ENCODE data around the gene KLHL42.
A peak's percentile ranks its signal among the peaks of the same experiment; 100 is the strongest.
"Not testable (repeated sequence)": the region's sequence is repeated elsewhere in the genome, so short reads cannot be mapped to it uniquely, and the experiment has no call there.

The KLHL42 gene, protein sequence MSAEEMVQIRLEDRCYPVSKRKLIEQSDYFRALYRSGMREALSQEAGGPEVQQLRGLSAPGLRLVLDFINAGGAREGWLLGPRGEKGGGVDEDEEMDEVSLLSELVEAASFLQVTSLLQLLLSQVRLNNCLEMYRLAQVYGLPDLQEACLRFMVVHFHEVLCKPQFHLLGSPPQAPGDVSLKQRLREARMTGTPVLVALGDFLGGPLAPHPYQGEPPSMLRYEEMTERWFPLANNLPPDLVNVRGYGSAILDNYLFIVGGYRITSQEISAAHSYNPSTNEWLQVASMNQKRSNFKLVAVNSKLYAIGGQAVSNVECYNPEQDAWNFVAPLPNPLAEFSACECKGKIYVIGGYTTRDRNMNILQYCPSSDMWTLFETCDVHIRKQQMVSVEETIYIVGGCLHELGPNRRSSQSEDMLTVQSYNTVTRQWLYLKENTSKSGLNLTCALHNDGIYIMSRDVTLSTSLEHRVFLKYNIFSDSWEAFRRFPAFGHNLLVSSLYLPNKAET

GRCh38 chr12:27779920-27780611 lies at the start of gene KLHL42, which contains the start of gene MANSC4:
TSS of gene KLHL42 (plus strand) at chr12:27780233. CDS start at chr12:27780331, 98 bp downstream.
TSS of gene MANSC4 (minus strand) at chr12:27780236. CDS start at chr12:27771276, 8,960 bp downstream.
- peak within 1 kb of the TSS; percentile 70 to 76 for H3K4me3 ChIP-seq (replicated peaks in 1 of 2; ENCODE audit: low read depth in 2 of 2, low read length in 2 of 2)
- TF ChIP-seq CTCF (IDR thresholded peaks at IDR 0.05; ENCODE audit: low read depth, low read length), result no peak
- peak; percentile 65 to 83 for DNase-seq (ENCODE audit: low read depth in 2 of 2)

DNA sequence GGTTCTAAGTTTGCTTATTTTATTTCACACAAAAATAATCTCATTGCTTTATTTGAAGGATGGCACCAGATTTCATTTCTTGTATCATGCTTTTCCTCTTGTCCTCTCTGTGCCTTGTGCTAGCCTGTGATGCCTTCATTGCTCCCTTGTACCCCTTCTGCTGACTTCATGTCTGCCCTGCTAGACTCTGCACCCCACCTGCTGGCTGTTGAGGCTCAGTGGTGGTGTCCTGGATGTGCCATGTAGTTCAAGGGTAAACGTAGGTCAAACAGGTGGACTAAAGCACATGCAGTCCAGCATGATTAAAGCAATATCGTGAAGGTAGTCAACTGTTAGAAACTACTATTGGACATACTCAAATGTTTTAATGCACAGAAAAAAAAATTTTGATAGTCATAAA lies 47.8 kb upstream of the KLHL42 start:
- no peak overlapping the region for H3K4me3 ChIP-seq (replicated peaks in 1 of 2; ENCODE audit: low read depth in 2 of 2, low read length in 2 of 2)
- DNase-seq (ENCODE audit: low read depth in 2 of 2), result peak in 1 of 2 donors; percentile 22

GRCh38 chr12:27733052-27733656 lies 46.9 kb upstream of the KLHL42 start:
- peak; percentile 91 for TF ChIP-seq CTCF (IDR thresholded peaks at IDR 0.05; ENCODE audit: low read depth, low read length)
- no peak overlapping the region for H3K4me3 ChIP-seq (replicated peaks in 1 of 2; ENCODE audit: low read depth in 2 of 2, low read length in 2 of 2)
- DNase-seq (ENCODE audit: low read depth in 2 of 2), result peak; percentile 60 to 66

More for the DNA sequence above, 47.8 kb upstream of the KLHL42 start:
- peak; percentile 40 for TF ChIP-seq CTCF (IDR thresholded peaks at IDR 0.05; ENCODE audit: low read depth, low read length)

- TF ChIP-seq CTCF (IDR thresholded peaks at IDR 0.05; ENCODE audit: low read depth, low read length), result no peak
- peak; percentile 15 to 19 for DNase-seq (ENCODE audit: low read depth in 2 of 2)
- H3K4me3 ChIP-seq (replicated peaks in 1 of 2; ENCODE audit: low read depth in 2 of 2, low read length in 2 of 2), result no peak overlapping the region
These were observed 46.2 kb upstream of the KLHL42 start for GRCh38 chr12:27733791-27734190.

GRCh38 chr12:27734321-27734720 lies 45.7 kb upstream of the KLHL42 start:
- not testable (repeated sequence) for DNase-seq (ENCODE audit: low read depth in 2 of 2); H3K4me3 ChIP-seq (replicated peaks in 1 of 2; ENCODE audit: low read depth in 2 of 2, low read length in 2 of 2)

DNA sequence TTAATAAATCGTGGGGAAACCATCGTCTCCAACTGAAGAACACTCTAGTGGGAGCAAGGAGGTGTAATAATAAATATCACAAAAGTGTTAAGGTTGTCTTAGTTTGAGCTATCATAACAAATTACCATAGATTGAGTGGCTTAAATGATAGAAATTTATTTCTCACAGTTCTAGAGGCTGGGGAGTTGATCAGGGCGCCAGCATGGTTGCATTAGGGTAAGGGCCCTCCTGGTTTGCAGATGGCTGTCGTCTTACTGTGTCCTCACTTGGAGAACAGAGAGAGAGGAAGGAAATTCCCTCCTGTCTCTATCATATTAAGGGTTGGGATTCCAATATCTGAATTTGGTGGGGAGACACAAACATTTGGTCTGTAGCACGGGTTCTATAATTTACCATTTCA lies 36.4 kb upstream of the KLHL42 start:
- H3K4me3 ChIP-seq (replicated peaks in 1 of 2; ENCODE audit: low read depth in 2 of 2, low read length in 2 of 2), result no peak overlapping the region
- DNase-seq (ENCODE audit: low read depth in 2 of 2), result no peak
- TF ChIP-seq CTCF (IDR thresholded peaks at IDR 0.05; ENCODE audit: low read depth, low read length), result no peak

GRCh38 chr12:27745734-27746133 lies 34.3 kb upstream of the KLHL42 start:
- not testable (repeated sequence) for DNase-seq (ENCODE audit: low read depth in 2 of 2); H3K4me3 ChIP-seq (replicated peaks in 1 of 2; ENCODE audit: low read depth in 2 of 2, low read length in 2 of 2)

Data from cardiac fibroblast (primary cell).